A673 (cell line): Measurements from ENCODE around the gene GABRG3. TPM values are rescaled to one million over a fixed set of nuclear protein-coding genes. Genes with fewer than 3 reads are reported as not detected.

Source experiments
- BruUV-seq: library from RNA; stranded (reverse); fragments of 400-500 nt; replicated peaks from 2 replicates; lab custom pipeline; 2021; lab: Mats Ljungman, UMichigan
- CTCF ChIA-PET: fragments of 300-600 bp; sonication (Branson Sonifier 250); formaldehyde crosslinking; loops from one replicate; lab custom pipeline; 2022; ENCODE audit warnings: antibody characterized with exemption; lab: Charles Lee
- POLR2A ChIA-PET: fragments of 300-600 bp; sonication (Branson Sonifier 250); formaldehyde crosslinking; loops from one replicate; lab custom pipeline; 2022; ENCODE audit warnings: antibody characterized with exemption; ENCODE audit not compliant: low non-redundant PET; lab: Charles Lee
- DNase-seq: peaks from one replicate; pipeline ENCODE4 v3.0.0-alpha.2; 2015; ENCODE audit warnings: low spot score
- H3K27ac ChIP-seq: fragments of 200-600 bp; sonication (generic); 2 replicates; pipeline ENCODE4 v1.5.1; 2016; ENCODE audit warnings: mixed run types, low read depth, mild to moderate bottlenecking, mixed read lengths, antibody characterized with exemption, low read length; ENCODE audit not compliant: poor library complexity, severe bottlenecking
- H3K27me3 ChIP-seq: fragments of 200-600 bp; sonication (generic); replicated peaks from 2 replicates; pipeline ENCODE4 v1.6.1; 2017; ENCODE audit warnings: mixed run types, low read depth, mild to moderate bottlenecking, mixed read lengths, antibody characterized with exemption, low read length; ENCODE audit not compliant: insufficient read depth, poor library complexity
- H3K36me3 ChIP-seq: fragments of 200-600 bp; sonication (generic); 2 replicates; pipeline ENCODE4 v1.6.1; 2016; ENCODE audit warnings: mixed run types, mild to moderate bottlenecking, mixed read lengths, antibody characterized with exemption, low read length; ENCODE audit not compliant: insufficient read depth, poor library complexity, severe bottlenecking
- H3K4me1 ChIP-seq: fragments of 200-600 bp; sonication (generic); 2 replicates; pipeline ENCODE4 v1.6.1; 2017; ENCODE audit warnings: mixed run types, mild to moderate bottlenecking, mixed read lengths, antibody characterized with exemption, low read length; ENCODE audit not compliant: insufficient read depth, poor library complexity, severe bottlenecking
- H3K4me3 ChIP-seq: fragments of 200-600 bp; sonication (generic); 2 replicates; pipeline ENCODE4 v1.5.1; 2016; ENCODE audit warnings: low read depth, mixed run types, mild to moderate bottlenecking, mixed read lengths, low read length; ENCODE audit not compliant: poor library complexity, severe bottlenecking
- H3K9me3 ChIP-seq: fragments of 200-600 bp; sonication (generic); 2 replicates; pipeline ENCODE4 v1.6.1; 2016; ENCODE audit warnings: mixed run types, low read depth, mild to moderate bottlenecking, mixed read lengths, antibody characterized with exemption, low read length; ENCODE audit not compliant: poor library complexity, severe bottlenecking
- CTCF ChIP-seq: fragments of 300-800, 200-600 bp; sonication (generic); conservative IDR thresholded peaks from 2 replicates; pipeline ENCODE4 v1.5.1; 2017; ENCODE audit warnings: low read depth, mild to moderate bottlenecking, antibody characterized with exemption, low read length, moderate library complexity, mixed read lengths
- EZH2 ChIP-seq: fragments of 200-600 bp; sonication (generic); IDR thresholded peaks from 2 replicates; pipeline ENCODE4 v1.6.1; 2017; ENCODE audit warnings: borderline replicate concordance, low read depth, mild to moderate bottlenecking, mixed read lengths, antibody characterized with exemption, low read length; ENCODE audit not compliant: poor library complexity, severe bottlenecking
- intact Hi-C: fragments of 100-400 bp; cut with micrococcal nuclease; formaldehyde crosslinking; loops from one replicate; pipeline ENCODE4 v1.10.0; 2022; ENCODE audit not compliant: unreplicated experiment
- total RNA-seq: library from RNA; stranded (reverse); gene quantifications from 2 replicates; pipeline ENCODE4 v1.2.3, GENCODE V29; 2021

GABRG3 gene
- total RNA-seq, 1 experiment from 2014 or later: not detected

- CTCF ChIA-PET: no interaction called here
Observed at GRCh38 chr15:27527490-27528067, 556.6 kb downstream of the GABRG3 start.

GRCh38 chr15:27529399-27529798, 558.4 kb downstream of the GABRG3 start:
- H3K27me3 ChIP-seq: no peaks in the 10 kb centered on the region
- H3K4me3 ChIP-seq: no peak overlapping the region
- TF ChIP-seq CTCF: no peak
- no peak for TF ChIP-seq EZH2
- no peak overlapping the region for H3K27ac ChIP-seq
- intact Hi-C loops: no loop called here
- H3K4me1 ChIP-seq: no peaks in the 10 kb centered on the region
- no peaks in the 10 kb centered on the region for H3K36me3 ChIP-seq
- CTCF ChIA-PET: no interaction called here
- DNase-seq: no peak
- POLR2A ChIA-PET: no interaction called here
- H3K9me3 ChIP-seq: peaks cover 52% of the 10 kb centered on the region
- no TSS peak for BruUV-seq

More at GRCh38 chr15:27527490-27528067, 556.6 kb downstream of the GABRG3 start:
- no peak for TF ChIP-seq EZH2
- 0 out of 2 replicates have a peak, but pooled peaks have one; percentile 17 for TF ChIP-seq CTCF
- Histone ChIP-seq H3K27ac (no peak overlapping the region), H3K27me3 (no peaks in the 10 kb centered on the region), H3K4me1 (no peaks in the 10 kb centered on the region), H3K4me3 (no peak overlapping the region), H3K9me3 (peaks cover 54% of the 10 kb centered on the region), H3K36me3 (no peaks in the 10 kb centered on the region)
- DNase-seq: no peak
- POLR2A ChIA-PET: no interaction called here
- no TSS peak for BruUV-seq
- intact Hi-C loops: no loop called here

GRCh38 chr15:27530994-27531393, 560.0 kb downstream of the GABRG3 start:
- POLR2A ChIA-PET: no interaction called here
- TF ChIP-seq EZH2 (no peak), CTCF (no peak)
- Histone ChIP-seq H3K27me3 (no peaks in the 10 kb centered on the region), H3K4me1 (no peaks in the 10 kb centered on the region), H3K27ac (no peak overlapping the region), H3K36me3 (no peaks in the 10 kb centered on the region), H3K4me3 (no peak overlapping the region), H3K9me3 (peaks cover 57% of the 10 kb centered on the region)
- intact Hi-C loops: no loop called here
- no peak for DNase-seq
- BruUV-seq: no TSS peak
- CTCF ChIA-PET: no interaction called here
